Measurements from ENCODE around the gene KMT2A. TPM values are rescaled to one million over a fixed set of nuclear protein-coding genes. Genes with fewer than 3 reads are reported as not detected.

The KMT2A gene
- total and polyA plus RNA-seq, 2 donors from 2014 or later = 5.6 to 85.1 TPM

- intact Hi-C loops (cut with DNase I) = no loop called here
- FAIRE-seq = no peak
Measured at GRCh38 chr11:118572061-118572980, 136.0 kb downstream of the KMT2A start, which contains the start of gene ARCN1. Gene ARCN1 (plus strand): TSS chr11:118572409. CDS start chr11:118572548, 139 bp downstream.

GRCh38 chr11:118572981-118573550 is 136.8 kb downstream of the KMT2A start:
- intact Hi-C loops (cut with DNase I) = no loop called here
- Histone ChIP-seq H3K27me3 (ENCODE audit: control insufficient read depth, insufficient read depth, low read length) (no peaks in the 10 kb centered on the region), H3K27ac (ENCODE audit: low read depth in 2 of 2, low read length in 2 of 2) (peak overlapping the region; percentile 96 to 98), H3K9ac (ENCODE audit: low read length in 3 of 3) (peak overlapping the region; percentile 20 to 97 (median 61)), H3K36me3 (ENCODE audit: control insufficient read depth in 2 of 3, insufficient read depth in 3 of 3, low read length in 3 of 3) (no peaks in the 10 kb centered on the region), H3K9me3 (ENCODE audit: control insufficient read depth in 2 of 3, insufficient read depth in 1 of 3, low read length in 3 of 3) (no peaks in the 10 kb centered on the region), H3K4me1 (ENCODE audit: control insufficient read depth in 2 of 3, insufficient read depth in 2 of 3, low read depth in 1 of 3, low read length in 3 of 3) (peaks cover 0 to 16% (median 4%) of the 10 kb centered on the region in 3 donors), H3K4me3 (ENCODE audit: low read length in 3 of 3) (peak overlapping the region; percentile 61 to 81 (median 65))
- TF ChIP-seq CTCF (IDR thresholded peaks at IDR 0.05; ENCODE audit: borderline replicate concordance, extremely low read depth, insufficient read depth) = no peak
- DNase-seq (peak in 3 of 5 donors; percentile 14 to 59 (median 55)), FAIRE-seq (no peak)

More at GRCh38 chr11:118572061-118572980, 136.0 kb downstream of the KMT2A start, which contains the start of gene ARCN1:
- H3K4me3 ChIP-seq (ENCODE audit: low read length in 3 of 3) = peak within 1 kb of the TSS; percentile 61 to 81 (median 65)
- TF ChIP-seq CTCF (IDR thresholded peaks at IDR 0.05; ENCODE audit: borderline replicate concordance, extremely low read depth, insufficient read depth) = no peak
- H3K9ac ChIP-seq (ENCODE audit: low read length in 3 of 3) = peak within 1 kb of the TSS; percentile 20 to 97 (median 61)
- peak; percentile 87 to 93 (median 93) for DNase-seq
- peak within 1 kb of the TSS; percentile 96 to 98 for H3K27ac ChIP-seq (ENCODE audit: low read depth in 2 of 2, low read length in 2 of 2)
- H3K9me3 ChIP-seq (ENCODE audit: control insufficient read depth in 2 of 3, insufficient read depth in 1 of 3, low read length in 3 of 3) = no peaks in the 10 kb centered on the region
- peaks cover 0 to 16% (median 4%) of the 10 kb centered on the region in 3 donors for H3K4me1 ChIP-seq (ENCODE audit: control insufficient read depth in 2 of 3, insufficient read depth in 2 of 3, low read depth in 1 of 3, low read length in 3 of 3)
- no peaks in the 10 kb centered on the region for H3K27me3 ChIP-seq (ENCODE audit: control insufficient read depth, insufficient read depth, low read length)
- no peaks in the 10 kb centered on the region for H3K36me3 ChIP-seq (ENCODE audit: control insufficient read depth in 2 of 3, insufficient read depth in 3 of 3, low read length in 3 of 3)

- peaks cover 0 to 16% (median 4%) of the 10 kb centered on the region in 3 donors for H3K4me1 ChIP-seq (ENCODE audit: control insufficient read depth in 2 of 3, insufficient read depth in 2 of 3, low read depth in 1 of 3, low read length in 3 of 3)
- no peak for FAIRE-seq
- TF ChIP-seq CTCF (IDR thresholded peaks at IDR 0.05; ENCODE audit: borderline replicate concordance, extremely low read depth, insufficient read depth) = no peak
- peak in 1 of 5 donors; percentile 1 for DNase-seq
- no peaks in the 10 kb centered on the region for H3K36me3 ChIP-seq (ENCODE audit: control insufficient read depth in 2 of 3, insufficient read depth in 3 of 3, low read length in 3 of 3)
- H3K9me3 ChIP-seq (ENCODE audit: control insufficient read depth in 2 of 3, insufficient read depth in 1 of 3, low read length in 3 of 3) = no peaks in the 10 kb centered on the region
- no peaks in the 10 kb centered on the region for H3K27me3 ChIP-seq (ENCODE audit: control insufficient read depth, insufficient read depth, low read length)
- no peak overlapping the region for H3K27ac ChIP-seq (ENCODE audit: low read depth in 2 of 2, low read length in 2 of 2)
- intact Hi-C loops (cut with DNase I) = no loop called here
- no peak overlapping the region for H3K9ac ChIP-seq (ENCODE audit: low read length in 3 of 3)
- no peak overlapping the region for H3K4me3 ChIP-seq (ENCODE audit: low read length in 3 of 3)
Measured at GRCh38 chr11:118574636-118575035, 138.3 kb downstream of the KMT2A start.

Other genes starting within 250 kb of the KMT2A start
- gene JAML, start 211.5 kb upstream of the KMT2A start, total RNA-seq = 17.1 TPM
- 2.5 TPM for gene JAML, start 211.5 kb upstream of the KMT2A start, polyA plus RNA-seq (ENCODE audit: insufficient read depth, low read depth, low replicate concordance)
- 10.0 TPM for gene MPZL3, start 184.1 kb upstream of the KMT2A start, total RNA-seq
- 1.7 TPM for gene MPZL3, start 184.1 kb upstream of the KMT2A start, polyA plus RNA-seq (ENCODE audit: insufficient read depth, low read depth, low replicate concordance)
- 111 TPM for gene MPZL2, start 172.2 kb upstream of the KMT2A start, total RNA-seq
- 16.8 TPM for gene MPZL2, start 172.2 kb upstream of the KMT2A start, polyA plus RNA-seq (ENCODE audit: insufficient read depth, low read depth, low replicate concordance)
- gene CD3E, start 131.8 kb upstream of the KMT2A start, total RNA-seq = 14.3 TPM
- 2.2 TPM for gene CD3E, start 131.8 kb upstream of the KMT2A start, polyA plus RNA-seq (ENCODE audit: insufficient read depth, low read depth, low replicate concordance)
- gene CD3D, start 93.8 kb upstream of the KMT2A start, total RNA-seq = 8.7 TPM
- gene CD3D, start 93.8 kb upstream of the KMT2A start, polyA plus RNA-seq (ENCODE audit: insufficient read depth, low read depth, low replicate concordance) = 1.4 TPM
- gene CD3G, start 92.1 kb upstream of the KMT2A start, total RNA-seq = 4.8 TPM
- gene CD3G, start 92.1 kb upstream of the KMT2A start, polyA plus RNA-seq (ENCODE audit: insufficient read depth, low read depth, low replicate concordance) = 0.45 TPM
- gene UBE4A, start 76.9 kb upstream of the KMT2A start, total RNA-seq = 39.2 TPM
- 11.2 TPM for gene UBE4A, start 76.9 kb upstream of the KMT2A start, polyA plus RNA-seq (ENCODE audit: insufficient read depth, low read depth, low replicate concordance)
- 173 TPM for gene ATP5MG, start 34.9 kb upstream of the KMT2A start, total RNA-seq
- 811 TPM for gene ATP5MG, start 34.9 kb upstream of the KMT2A start, polyA plus RNA-seq (ENCODE audit: insufficient read depth, low read depth, low replicate concordance)
- gene TTC36, start 91.0 kb downstream of the KMT2A start, total RNA-seq = 1.1 TPM
- gene TTC36, start 91.0 kb downstream of the KMT2A start, polyA plus RNA-seq (ENCODE audit: insufficient read depth, low read depth, low replicate concordance) = 12.7 TPM
- gene TMEM25, start 94.7 kb downstream of the KMT2A start, total RNA-seq = 30.7 TPM
- 36.8 TPM for gene TMEM25, start 94.7 kb downstream of the KMT2A start, polyA plus RNA-seq (ENCODE audit: insufficient read depth, low read depth, low replicate concordance)
- gene IFT46, start 129.4 kb downstream of the KMT2A start, total RNA-seq = 21.1 TPM
- gene IFT46, start 129.4 kb downstream of the KMT2A start, polyA plus RNA-seq (ENCODE audit: insufficient read depth, low read depth, low replicate concordance) = 28.7 TPM
- 107 TPM for gene ARCN1, start 135.9 kb downstream of the KMT2A start, total RNA-seq
- 64.7 TPM for gene ARCN1, start 135.9 kb downstream of the KMT2A start, polyA plus RNA-seq (ENCODE audit: insufficient read depth, low read depth, low replicate concordance)
- 118 TPM for gene PHLDB1, start 171.1 kb downstream of the KMT2A start, total RNA-seq
- 39.1 TPM for gene PHLDB1, start 171.1 kb downstream of the KMT2A start, polyA plus RNA-seq (ENCODE audit: insufficient read depth, low read depth, low replicate concordance)
- gene TREH, start 243.2 kb downstream of the KMT2A start, total RNA-seq = 1.0 TPM
- 10.2 TPM for gene TREH, start 243.2 kb downstream of the KMT2A start, polyA plus RNA-seq (ENCODE audit: insufficient read depth, low read depth, low replicate concordance)